ENCODE measurements around the gene CALD1. TPM values are rescaled to one million over a fixed set of nuclear protein-coding genes. Genes with fewer than 3 reads are reported as not detected.

The CALD1 gene
- total and polyA plus RNA-seq, 7 donors = 34.7 to 2,150 (median 1,069) TPM

DNA sequence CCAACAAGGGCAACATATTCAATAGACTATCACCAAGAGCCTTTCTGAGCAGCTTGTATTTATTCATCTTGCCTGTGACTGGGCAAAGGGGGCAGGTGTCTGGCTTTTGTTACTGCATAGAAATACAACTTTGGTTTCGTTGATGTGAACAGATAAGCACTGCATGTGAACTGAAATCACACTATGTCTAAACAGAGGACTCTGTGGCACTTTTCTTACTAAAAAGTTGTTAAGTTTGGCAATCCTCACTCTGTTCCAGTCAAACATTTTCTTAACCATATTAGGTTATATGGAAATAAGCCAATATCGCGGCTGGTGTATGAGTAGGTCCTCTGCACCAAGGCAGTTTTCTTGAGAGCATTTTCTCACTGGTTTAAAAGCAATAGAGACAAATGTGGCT is 48.5 kb downstream of the CALD1 start:
- H3K4me1 ChIP-seq = peaks cover 0 to 100% (median 89%) of the 10 kb centered on the region in 4 donors
- 78 to 81% methylated on average over 3 of the region's 3 CpGs for WGBS, 2 donors
- no peak overlapping the region for H3K4me3 ChIP-seq
- peak overlapping the region; percentile 80 to 94 (median 83) for H3K27ac ChIP-seq
- no peaks in the 10 kb centered on the region for H3K36me3 ChIP-seq
- intact Hi-C loops (cut with DNase I) = loop anchor here (5.0 kb wide), 1 partner anchor 36 kb away; no protein-coding TSS in a partner anchor
- TF ChIP-seq, protein P1, sequence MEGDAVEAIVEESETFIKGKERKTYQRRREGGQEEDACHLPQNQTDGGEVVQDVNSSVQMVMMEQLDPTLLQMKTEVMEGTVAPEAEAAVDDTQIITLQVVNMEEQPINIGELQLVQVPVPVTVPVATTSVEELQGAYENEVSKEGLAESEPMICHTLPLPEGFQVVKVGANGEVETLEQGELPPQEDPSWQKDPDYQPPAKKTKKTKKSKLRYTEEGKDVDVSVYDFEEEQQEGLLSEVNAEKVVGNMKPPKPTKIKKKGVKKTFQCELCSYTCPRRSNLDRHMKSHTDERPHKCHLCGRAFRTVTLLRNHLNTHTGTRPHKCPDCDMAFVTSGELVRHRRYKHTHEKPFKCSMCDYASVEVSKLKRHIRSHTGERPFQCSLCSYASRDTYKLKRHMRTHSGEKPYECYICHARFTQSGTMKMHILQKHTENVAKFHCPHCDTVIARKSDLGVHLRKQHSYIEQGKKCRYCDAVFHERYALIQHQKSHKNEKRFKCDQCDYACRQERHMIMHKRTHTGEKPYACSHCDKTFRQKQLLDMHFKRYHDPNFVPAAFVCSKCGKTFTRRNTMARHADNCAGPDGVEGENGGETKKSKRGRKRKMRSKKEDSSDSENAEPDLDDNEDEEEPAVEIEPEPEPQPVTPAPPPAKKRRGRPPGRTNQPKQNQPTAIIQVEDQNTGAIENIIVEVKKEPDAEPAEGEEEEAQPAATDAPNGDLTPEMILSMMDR (IDR thresholded peaks at IDR 0.05) = no peak
- peak in 3 of 4 donors; percentile 55 to 85 (median 79) for TF ChIP-seq POLR2AphosphoS5 (IDR thresholded peaks at IDR 0.05)
- peak; percentile 31 to 74 (median 62) for TF ChIP-seq EP300 (IDR thresholded peaks at IDR 0.05)
- TF ChIP-seq POLR2A (IDR thresholded peaks at IDR 0.05) = no peak
- peak; percentile 76 for DNase-seq
- no peaks in the 10 kb centered on the region for H3K9me3 ChIP-seq
- H3K27me3 ChIP-seq = no peaks in the 10 kb centered on the region

DNA sequence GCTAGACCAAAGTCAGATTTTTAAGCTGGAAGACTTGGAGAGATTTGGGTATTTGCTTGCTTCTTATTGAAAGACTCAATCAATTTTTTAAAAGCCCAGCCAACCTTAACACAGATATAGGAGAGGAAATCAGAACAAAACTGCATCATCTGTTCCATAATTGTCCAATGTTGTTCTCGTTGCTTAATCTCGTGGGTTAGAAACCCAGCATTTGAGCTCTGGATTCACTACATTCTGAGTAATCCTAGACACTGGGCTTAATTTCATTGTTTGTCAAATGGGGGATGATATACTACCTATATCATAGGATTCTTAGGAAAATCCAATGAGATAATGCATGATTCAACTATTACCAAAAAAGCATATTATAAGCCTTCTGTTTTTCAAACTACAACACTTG is 48.9 kb downstream of the CALD1 start:
- Histone ChIP-seq H3K27ac (peak overlapping the region; percentile 80 to 94 (median 83)), H3K36me3 (no peaks in the 10 kb centered on the region), H3K4me1 (peaks cover 0 to 100% (median 89%) of the 10 kb centered on the region in 4 donors), H3K27me3 (no peaks in the 10 kb centered on the region), H3K4me3 (peak overlapping the region in 1 of 4 donors; percentile 2), H3K9me3 (no peaks in the 10 kb centered on the region)
- intact Hi-C loops (cut with DNase I) = loop anchor here (5.0 kb wide), 1 partner anchor 36 kb away; no protein-coding TSS in a partner anchor
- DNase-seq = no peak
- TF ChIP-seq POLR2AphosphoS5 (IDR thresholded peaks at IDR 0.05) = no peak
- no peak for TF ChIP-seq EP300 (IDR thresholded peaks at IDR 0.05)
- no peak for TF ChIP-seq POLR2A (IDR thresholded peaks at IDR 0.05)
- WGBS, 2 donors = 79 to 81% methylated on average over 2 of the region's 2 CpGs

DNA sequence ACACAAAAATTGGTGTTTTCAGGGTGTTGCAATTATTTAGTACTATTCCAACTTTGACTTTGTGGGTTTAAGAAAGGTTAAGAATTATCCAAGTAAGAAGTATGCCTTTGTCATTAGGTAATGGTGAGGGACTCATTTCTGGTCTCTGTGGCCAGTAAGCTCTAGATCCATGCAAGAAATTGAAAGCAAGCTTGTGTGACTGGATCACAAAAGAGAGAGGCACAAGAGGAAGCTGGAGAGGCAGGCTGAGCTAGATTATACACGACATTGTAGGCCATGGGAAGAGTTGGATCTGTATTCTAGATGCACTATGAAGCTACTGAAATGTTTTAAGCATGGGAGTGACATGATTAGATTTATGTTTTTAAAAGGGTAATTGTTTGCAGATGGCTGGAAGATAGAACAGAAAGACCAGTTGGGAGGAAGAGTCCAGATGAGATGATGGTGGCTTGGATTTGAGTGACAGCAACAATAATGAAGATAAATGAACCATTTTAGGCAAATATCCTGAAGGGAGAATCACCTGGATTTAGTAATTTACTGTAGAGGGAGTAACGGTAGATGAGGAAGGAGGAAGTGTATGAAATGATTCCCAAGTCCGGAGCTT is 50.0 kb downstream of the CALD1 start:
- Histone ChIP-seq H3K27ac (peak overlapping the region; percentile 80 to 94 (median 83)), H3K4me3 (no peak overlapping the region), H3K9me3 (no peaks in the 10 kb centered on the region), H3K36me3 (no peaks in the 10 kb centered on the region), H3K4me1 (peaks cover 0 to 100% (median 89%) of the 10 kb centered on the region in 4 donors), H3K27me3 (no peaks in the 10 kb centered on the region)
- TF ChIP-seq POLR2AphosphoS5 (IDR thresholded peaks at IDR 0.05) = peak in 1 of 4 donors; percentile 3
- TF ChIP-seq, protein P1 (IDR thresholded peaks at IDR 0.05) = no peak
- intact Hi-C loops (cut with DNase I) = loop anchor here (5.0 kb wide), 1 partner anchor 37 kb away; no protein-coding TSS in a partner anchor
- no peak for DNase-seq
- WGBS, 2 donors = 27 to 65% methylated on average over 3 of the region's 3 CpGs

DNA sequence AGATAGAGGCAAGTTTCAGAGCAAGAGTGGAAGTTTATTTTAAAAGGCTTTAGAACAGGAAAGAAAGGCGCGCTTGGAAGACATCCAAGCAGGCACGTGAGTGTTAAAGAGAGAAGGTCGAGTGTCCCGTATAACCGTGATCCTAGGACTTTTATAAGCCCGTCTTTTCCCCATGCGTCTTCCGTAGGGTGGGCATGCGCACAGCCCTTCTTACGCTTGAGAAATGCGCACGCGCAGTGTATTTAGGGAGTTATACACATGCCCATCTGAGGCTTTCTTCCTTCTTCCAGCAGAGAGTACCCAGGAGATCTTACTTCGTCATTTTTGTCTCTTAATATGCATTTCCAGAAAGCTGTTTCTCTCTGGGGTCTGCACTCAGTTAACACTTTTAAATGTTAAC is 52.4 kb downstream of the CALD1 start:
- peak in 1 of 4 donors; percentile 44 for TF ChIP-seq EP300 (IDR thresholded peaks at IDR 0.05)
- TF ChIP-seq, protein P1 (IDR thresholded peaks at IDR 0.05) = no peak
- peak in 1 of 2 donors; percentile 9 for TF ChIP-seq POLR2A (IDR thresholded peaks at IDR 0.05)
- TF ChIP-seq POLR2AphosphoS5 (IDR thresholded peaks at IDR 0.05) = peak in 2 of 4 donors; percentile 52 to 72
- DNase-seq = peak; percentile 91

DNA sequence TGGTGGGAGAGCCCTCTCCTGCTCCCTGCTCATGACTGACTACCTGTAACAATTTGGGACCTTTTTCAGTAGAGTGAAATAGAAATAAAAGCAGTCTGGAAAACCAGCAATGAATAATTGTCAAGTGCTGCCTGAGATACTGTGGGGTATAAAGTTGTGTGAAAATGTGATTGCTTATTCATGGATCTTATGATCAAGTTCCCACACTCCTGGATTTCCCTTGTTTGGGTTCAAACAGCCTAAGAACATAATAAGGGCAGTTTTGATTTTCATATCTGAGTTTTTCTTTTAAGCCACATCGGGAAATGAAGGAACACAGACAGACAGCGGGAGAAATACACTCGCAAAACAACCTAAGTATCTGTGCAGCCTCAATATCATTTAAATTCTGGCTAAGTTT is 52.9 kb downstream of the CALD1 start:
- Histone ChIP-seq H3K27me3 (no peaks in the 10 kb centered on the region), H3K36me3 (no peaks in the 10 kb centered on the region), H3K27ac (peak overlapping the region; percentile 80 to 94 (median 83)), H3K4me3 (peak overlapping the region in 1 of 4 donors; percentile 13), H3K4me1 (peaks cover 0 to 97% (median 85%) of the 10 kb centered on the region in 4 donors), H3K9me3 (no peaks in the 10 kb centered on the region)
- WGBS, 2 donors = 88 to 89% methylated on average over 3 of the region's 3 CpGs
- no peak for DNase-seq
- TF ChIP-seq, protein P1 (IDR thresholded peaks at IDR 0.05) = no peak
- intact Hi-C loops (cut with DNase I) = no loop called here

More for the DNA sequence above, 52.4 kb downstream of the CALD1 start:
- Histone ChIP-seq H3K4me3 (peak overlapping the region in 2 of 4 donors; percentile 5 to 13), H3K9me3 (no peaks in the 10 kb centered on the region), H3K27me3 (no peaks in the 10 kb centered on the region), H3K36me3 (no peaks in the 10 kb centered on the region), H3K4me1 (peaks cover 0 to 97% (median 87%) of the 10 kb centered on the region in 4 donors), H3K27ac (peak overlapping the region; percentile 80 to 94 (median 83))
- intact Hi-C loops (cut with DNase I) = no loop called here
- WGBS, 2 donors = 78 to 80% methylated on average over 15 of the region's 15 CpGs
